Embryonic facial prominence (tissue), 1 donor: ENCODE data around the gene GSDME.

Experiments
- DNase-seq: peaks from one replicate; pipeline ENCODE4 v3.0.0-alpha.2; 2016; ENCODE audit errors: extremely low spot score

The GSDME gene

GRCh38 chr7:24722386-24723177 is 34.7 kb downstream of the GSDME start:
- DNase-seq: no peak

GRCh38 chr7:24721481-24722001 is 35.7 kb downstream of the GSDME start:
- no peak for DNase-seq

GRCh38 chr7:24720283-24720682 is 37.0 kb downstream of the GSDME start:
- no peak for DNase-seq

- no peak for DNase-seq
Observed at GRCh38 chr7:24718977-24719491, 38.2 kb downstream of the GSDME start.

- DNase-seq: no peak
Observed at GRCh38 chr7:24718431-24718831, 38.8 kb downstream of the GSDME start.

- no peak for DNase-seq
Observed at GRCh38 chr7:24717694-24718320, 39.5 kb downstream of the GSDME start.

- DNase-seq: no peak
Observed at GRCh38 chr7:24717247-24717622, 40.0 kb downstream of the GSDME start.

- DNase-seq: no peak
Observed at GRCh38 chr7:24716480-24717246, 40.6 kb downstream of the GSDME start.

GRCh38 chr7:24715661-24716479 is 41.4 kb downstream of the GSDME start:
- no peak for DNase-seq

GRCh38 chr7:24715171-24715570 is 42.1 kb downstream of the GSDME start:
- DNase-seq: no peak

- DNase-seq: no peak
Observed at GRCh38 chr7:24714676-24715010, 42.6 kb downstream of the GSDME start.

GRCh38 chr7:24713850-24714675 is 43.2 kb downstream of the GSDME start:
- DNase-seq: no peak

GRCh38 chr7:24713039-24713793 is 44.0 kb downstream of the GSDME start:
- no peak for DNase-seq

GRCh38 chr7:24709585-24710360 is 47.5 kb downstream of the GSDME start:
- DNase-seq: no peak

- no peak for DNase-seq
Observed at GRCh38 chr7:24709051-24709450, 48.2 kb downstream of the GSDME start.

GRCh38 chr7:24707988-24708615 is 49.2 kb downstream of the GSDME start:
- no peak for DNase-seq

GRCh38 chr7:24706211-24707170 is 50.8 kb downstream of the GSDME start:
- no peak for DNase-seq
